ENCODE measurements around the gene ZNRF3.

GRCh38 chr22:28894334-28894733, 11.0 kb downstream of the ZNRF3 start:
- TF ChIP-seq, protein P1, sequence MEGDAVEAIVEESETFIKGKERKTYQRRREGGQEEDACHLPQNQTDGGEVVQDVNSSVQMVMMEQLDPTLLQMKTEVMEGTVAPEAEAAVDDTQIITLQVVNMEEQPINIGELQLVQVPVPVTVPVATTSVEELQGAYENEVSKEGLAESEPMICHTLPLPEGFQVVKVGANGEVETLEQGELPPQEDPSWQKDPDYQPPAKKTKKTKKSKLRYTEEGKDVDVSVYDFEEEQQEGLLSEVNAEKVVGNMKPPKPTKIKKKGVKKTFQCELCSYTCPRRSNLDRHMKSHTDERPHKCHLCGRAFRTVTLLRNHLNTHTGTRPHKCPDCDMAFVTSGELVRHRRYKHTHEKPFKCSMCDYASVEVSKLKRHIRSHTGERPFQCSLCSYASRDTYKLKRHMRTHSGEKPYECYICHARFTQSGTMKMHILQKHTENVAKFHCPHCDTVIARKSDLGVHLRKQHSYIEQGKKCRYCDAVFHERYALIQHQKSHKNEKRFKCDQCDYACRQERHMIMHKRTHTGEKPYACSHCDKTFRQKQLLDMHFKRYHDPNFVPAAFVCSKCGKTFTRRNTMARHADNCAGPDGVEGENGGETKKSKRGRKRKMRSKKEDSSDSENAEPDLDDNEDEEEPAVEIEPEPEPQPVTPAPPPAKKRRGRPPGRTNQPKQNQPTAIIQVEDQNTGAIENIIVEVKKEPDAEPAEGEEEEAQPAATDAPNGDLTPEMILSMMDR (IDR thresholded peaks at IDR 0.05), result no peak
- no peak for TF ChIP-seq POLR2A (IDR thresholded peaks at IDR 0.05)
